Kidney (tissue), 14 donors: ENCODE data around the gene RGP1. TPM values are rescaled to one million over a fixed set of nuclear protein-coding genes. Genes with fewer than 3 reads are reported as not detected.

Experiments used
- DNase-seq, 5 donors: peaks; one replicate each; pipeline ENCODE4 v3.0.0-alpha.2; 2013 to 2020
- FAIRE-seq: peaks from 2 replicates; lab custom pipeline; 2012; peaks lifted over from hg19 to GRCh38; lab: Jason Lieb, UNC
- H3K27ac ChIP-seq, 2 donors: one replicate each; pipeline ENCODE4 v1.7.0; 2013; ENCODE audit warnings: low read depth in 2 of 2, low read length in 2 of 2, inconsistent platforms in 1 of 2
- H3K27me3 ChIP-seq: one replicate; pipeline ENCODE4 v1.7.1; 2013; ENCODE audit warnings: low read length, inconsistent platforms; ENCODE audit not compliant: control insufficient read depth, insufficient read depth
- H3K36me3 ChIP-seq, 3 donors: one replicate each; pipeline versions ENCODE4 v1.7.0 to v1.7.1; 2013; ENCODE audit warnings: low read length in 3 of 3, control low read depth in 1 of 3, inconsistent platforms in 1 of 3; ENCODE audit not compliant: insufficient read depth in 3 of 3, control insufficient read depth in 2 of 3
- H3K4me1 ChIP-seq, 3 donors: one replicate each; pipeline versions ENCODE4 v1.7.0 to v1.7.1; 2013; ENCODE audit warnings: low read length in 3 of 3, inconsistent platforms in 1 of 3, low read depth in 1 of 3; ENCODE audit not compliant: control insufficient read depth in 2 of 3, insufficient read depth in 2 of 3
- H3K4me3 ChIP-seq, 3 donors: one replicate each; pipeline versions ENCODE4 v1.7.0 to v1.8.1; 2013; ENCODE audit warnings: low read length in 3 of 3, control low read depth in 1 of 3, inconsistent platforms in 1 of 3
- H3K9ac ChIP-seq, 3 donors: one replicate each; pipeline versions ENCODE4 v1.7.0 to v1.7.1; 2013; ENCODE audit warnings: low read length in 3 of 3, control low read depth in 1 of 3, inconsistent platforms in 1 of 3
- H3K9me3 ChIP-seq, 3 donors: one replicate each; pipeline versions ENCODE4 v1.7.0 to v1.7.1; 2013; ENCODE audit warnings: low read length in 3 of 3, control low read depth in 1 of 3, inconsistent platforms in 1 of 3; ENCODE audit not compliant: control insufficient read depth in 2 of 3, insufficient read depth in 1 of 3
- CTCF ChIP-seq: IDR thresholded peaks from 3 replicates; pipeline ENCODE4 v1.5.1; 2012; ENCODE audit warnings: mild to moderate bottlenecking, moderate library complexity, borderline replicate concordance; ENCODE audit not compliant: insufficient read depth; ENCODE audit errors: extremely low read depth
- intact Hi-C: fragments of 100-400 bp; cut with DNase I; formaldehyde crosslinking; loops from one replicate; pipeline ENCODE4 v1.11.1; 2022
- polyA plus RNA-seq: library from polyadenylated mRNA; stranded (reverse); fragments of 350-450 nt; fragmentation: Illumina TruSeq; extraction: RNeasy Lipid Tissue Mini Kit (QIAGEN cat#74804); gene quantifications from one replicate; pipeline ENCODE4 v1.2.3, GENCODE V29; 2014; ENCODE audit warnings: low read depth, low replicate concordance; ENCODE audit not compliant: insufficient read depth
- total RNA-seq: library from RNA; stranded (reverse); fragmentation: NEBNext Ultra II Directional; extraction: Animal tissue kit (Norgen Biotek cat#: 25700); gene quantifications from one replicate; pipeline ENCODE4 v1.2.1, GENCODE V29; 2021
- donor health status: control.
- donor health status: control.
- donor health status: control.
- donor health status: control.
- donor health status: control.
- donor health status: DM: yes; HTN: yes; CAD: no.
- donor health status: Normal renal cell carcinoma (clear cell type).

RGP1 gene
- total and polyA plus RNA-seq, 2 donors from 2014 or later, result 11.0 to 39.2 TPM

GRCh38 chr9:35753466-35753865 is 4.4 kb downstream of the RGP1 start:
- no peak for TF ChIP-seq CTCF
- Histone ChIP-seq H3K9ac (no peak overlapping the region), H3K4me3 (no peak overlapping the region), H3K9me3 (no peaks in the 10 kb centered on the region), H3K27ac (no peak overlapping the region), H3K27me3 (no peaks in the 10 kb centered on the region), H3K4me1 (peaks cover 0 to 19% (median 4%) of the 10 kb centered on the region in 3 donors), H3K36me3 (peaks cover 11 to 38% (median 31%) of the 10 kb centered on the region in 3 donors)
- DNase-seq, result no peak
- intact Hi-C loops, result no loop called here
- FAIRE-seq, result no peak

DNA sequence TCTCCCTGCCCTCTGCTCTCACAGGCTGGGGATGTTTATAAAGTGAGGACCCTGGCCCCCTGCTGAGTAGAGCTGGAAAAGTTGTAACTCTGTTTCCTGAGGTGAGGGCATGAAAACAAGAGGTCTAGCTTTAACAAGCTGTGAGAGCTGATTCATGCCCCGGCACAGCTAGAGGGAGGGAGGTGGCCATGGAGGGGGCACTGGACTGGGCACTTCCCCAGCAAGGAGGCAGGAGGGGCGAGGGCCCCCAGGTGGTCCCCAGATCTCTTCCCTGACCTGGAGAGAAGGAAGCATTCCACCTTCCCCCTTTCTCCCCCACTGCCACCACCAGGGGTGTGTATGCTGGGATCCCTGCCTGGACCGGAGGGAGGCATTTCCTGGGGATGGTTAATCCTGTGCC is 5.2 kb downstream of the RGP1 start, which contains the start of gene MSMP:
MSMP (minus strand) TSS at position 13 of the 400 bp plus-strand sequence. CDS start 147 bp downstream, outside the sequence.
- Histone ChIP-seq H3K36me3 (peaks cover 11 to 38% (median 31%) of the 10 kb centered on the region in 3 donors), H3K4me1 (peaks cover 0 to 19% (median 4%) of the 10 kb centered on the region in 3 donors), H3K9ac (no peak within 1 kb of the TSS), H3K4me3 (no peak within 1 kb of the TSS), H3K27me3 (no peaks in the 10 kb centered on the region), H3K27ac (no peak within 1 kb of the TSS), H3K9me3 (no peaks in the 10 kb centered on the region)
- FAIRE-seq (no peak), DNase-seq (no peak)
- intact Hi-C loops, result no loop called here
- TF ChIP-seq CTCF, result no peak

GRCh38 chr9:35755071-35755470 is 6.0 kb downstream of the RGP1 start:
- no peak overlapping the region for H3K9ac ChIP-seq
- intact Hi-C loops, result no loop called here
- H3K4me3 ChIP-seq, result no peak overlapping the region
- no peaks in the 10 kb centered on the region for H3K9me3 ChIP-seq
- no peak for TF ChIP-seq CTCF
- FAIRE-seq, result no peak
- no peak overlapping the region for H3K27ac ChIP-seq
- no peaks in the 10 kb centered on the region for H3K27me3 ChIP-seq
- no peak for DNase-seq
- H3K36me3 ChIP-seq, result peaks cover 11 to 38% (median 31%) of the 10 kb centered on the region in 3 donors
- H3K4me1 ChIP-seq, result peaks cover 0 to 15% (median 4%) of the 10 kb centered on the region in 3 donors
